ENCODE data around the gene GALNT10. TPM values are rescaled to one million over a fixed set of nuclear protein-coding genes. Genes with fewer than 3 reads are reported as not detected.
A peak's percentile ranks its signal among the peaks of the same experiment; 100 is the strongest.

GALNT10 gene
- total and polyA plus RNA-seq, 2 of the 4 experiments (the other 2 are of a cell fraction), result 46.2 to 67.0 TPM

DNA sequence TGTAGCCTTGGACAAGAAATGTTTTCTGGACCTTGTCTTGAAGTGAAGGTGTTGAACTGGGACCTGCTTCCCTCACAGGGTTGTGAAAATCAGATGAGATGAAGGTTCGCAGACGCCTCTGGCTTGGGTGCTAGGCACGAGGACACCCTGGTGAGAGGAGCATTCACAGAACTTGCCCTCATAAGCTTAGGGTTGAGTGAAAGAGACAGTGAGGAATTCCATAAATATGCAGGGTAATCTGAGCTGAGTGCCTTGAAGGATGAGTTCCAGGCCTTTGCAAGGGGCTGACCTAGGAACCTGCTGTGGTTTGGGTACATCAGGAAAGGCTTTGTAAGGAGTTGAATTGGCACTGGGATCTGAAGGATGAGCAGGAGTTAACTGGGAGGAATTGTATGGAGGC is 179.6 kb downstream of the GALNT10 start:
- Histone ChIP-seq H3K27ac (ENCODE audit: insufficient read depth, low read length) (peak overlapping the region; percentile 40), H3K36me3 (ENCODE audit: control insufficient read depth, insufficient read depth, low read length) (no peaks in the 10 kb centered on the region), H2BK15ac (ENCODE audit: low read depth, low read length) (peak overlapping the region; percentile 82; the same call in 2 of the 3 replicates), H4K8ac (ENCODE audit: low read depth in 2 of 2, low read length in 2 of 2) (peak overlapping the region; percentile 36 to 69), H3K56ac (ENCODE audit: extremely low read depth, insufficient read depth, low read length) (no peak overlapping the region), H3K27me3 (ENCODE audit: control insufficient read depth, insufficient read depth, low read length) (no peaks in the 10 kb centered on the region), H3K9ac (ENCODE audit: low read depth, low read length) (no peak overlapping the region), H2AK5ac (ENCODE audit: low read depth, low read length) (peak overlapping the region; percentile 90), H2BK120ac (ENCODE audit: low read depth, low read length) (peak overlapping the region; percentile 73), H3K4me3 (ENCODE audit: insufficient read depth, low read depth, low read length) (no peak overlapping the region), H3K14ac (replicated peaks; ENCODE audit: low read depth, low read length) (peak overlapping the region; percentile 71; the same call in 1 of the 2 replicates), H4K91ac (ENCODE audit: insufficient read depth, low read depth, low read length) (peak overlapping the region; percentile 82), H4K5ac (ENCODE audit: low read depth, low read length) (peak overlapping the region; percentile 41; the same call in 1 of the 2 replicates), H2BK20ac (ENCODE audit: low read depth, low read length) (peak overlapping the region; percentile 79), H3K4me1 (ENCODE audit: control insufficient read depth, insufficient read depth, low read length) (peaks cover 33% of the 10 kb centered on the region), H3K9me1 (ENCODE audit: insufficient read depth, low read length) (peaks cover 41% of the 10 kb centered on the region), H3K4ac (ENCODE audit: low read depth, low read length) (peak overlapping the region; percentile 75), H3K23ac (ENCODE audit: low read depth, low read length) (0 out of 2 replicates have a peak overlapping the region, but pooled peaks have one; percentile 31), H3K18ac (ENCODE audit: low read depth, low read length) (peak overlapping the region; percentile 67), H2AFZ (replicated peaks; ENCODE audit: low read length, poor library complexity) (peak overlapping the region; percentile 2), H2BK5ac (ENCODE audit: low read depth, low read length, poor library complexity, severe bottlenecking) (peak overlapping the region; percentile 59), H4K20me1 (ENCODE audit: insufficient read depth, low read length) (no peaks in the 10 kb centered on the region), H3K79me1 (ENCODE audit: low read depth in 1 of 2, low read length in 2 of 2) (peaks cover 22 to 66% of the 10 kb centered on the region in 2 experiments), H3K4me2 (ENCODE audit: low read depth, low read length) (peak overlapping the region; percentile 25; the same call in 1 of the 2 replicates), H2AK9ac (replicated peaks; ENCODE audit: low read depth, low read length, poor library complexity) (peak overlapping the region; percentile 18), H3K9me3 (ENCODE audit: control insufficient read depth, insufficient read depth, low read length) (no peaks in the 10 kb centered on the region)
- no peak for TF ChIP-seq CHD1 (IDR thresholded peaks at IDR 0.05; ENCODE audit: low read depth, low read length)
- no peak for TF ChIP-seq MXI1 (IDR thresholded peaks at IDR 0.05; ENCODE audit: borderline replicate concordance, low read depth, low read length)
- no peak for TF ChIP-seq BHLHE40 (IDR thresholded peaks at IDR 0.05; ENCODE audit: low read depth, low read length)
- TF ChIP-seq CEBPB (IDR thresholded peaks at IDR 0.05; ENCODE audit: low read depth, low read length), result no peak
- BruUV-seq (replicated peaks), result no TSS peak
- DNase-seq, result peak; percentile 56
- ATAC-seq (ENCODE audit: low read depth), result peak; percentile 45
- intact Hi-C loops (cut with micrococcal nuclease), result loop anchor here (2.0 kb wide), 1 partner anchor 173 kb away; no protein-coding TSS in a partner anchor
- in situ Hi-C loops (cut with MboI; ENCODE audit: low sequenced_read_pairs), result no loop called here
- CTCF ChIA-PET, result no interaction called here
- WGBS, 2 experiments (ENCODE audit: extremely low coverage in 2 of 2, insufficient read length in 1 of 2), result 90% methylated on average over 2 of the region's 3 CpGs; no CpG with 5 or more reads in 1 of the 2 experiments
- POLR2A ChIA-PET (ENCODE audit: unreplicated experiment), result no interaction called here
- dilution Hi-C loops (cut with HindIII; ENCODE audit: low sequenced_read_pairs, unreplicated experiment), result no loop called here

Data from IMR-90 (cell line).